B cell (primary cell): ENCODE data around the gene CCDC39. TPM values are rescaled to one million over a fixed set of nuclear protein-coding genes. Genes with fewer than 3 reads are reported as not detected.
"Not testable (repeated sequence)": the region's sequence is repeated elsewhere in the genome, so short reads cannot be mapped to it uniquely, and the experiment has no call there.

Experiments
- ATAC-seq: fragments of 200-7000 bp; cut with Tn5 transposase; one replicate; pipeline ENCODE4 v1.10.0; 2021; ENCODE audit warnings: low read depth, mild to moderate bottlenecking, moderate number of reproducible peaks, moderate library complexity
- CTCF ChIA-PET: fragments of 350-600 bp; sonication (Branson Sonifier 250); formaldehyde crosslinking; loops from one replicate; lab custom pipeline; 2021; ENCODE audit warnings: antibody characterized with exemption, inconsistent platforms; lab: Charles Lee
- POLR2A ChIA-PET: fragments of 350-600 bp; sonication (Branson Sonifier 250); formaldehyde crosslinking; loops from one replicate; lab custom pipeline; 2021; ENCODE audit warnings: antibody characterized with exemption; lab: Charles Lee
- DNase-seq: peaks from one replicate; pipeline ENCODE4 v3.0.0; 2013
- H2AFZ ChIP-seq: 2 replicates; pipeline ENCODE4 v1.6.1; 2012; ENCODE audit warnings: mild to moderate bottlenecking, low read depth, low read length; ENCODE audit not compliant: insufficient read depth, poor library complexity, severe bottlenecking
- H3K27ac ChIP-seq, 2 donors: 1 replicate in 1 of 2; 2 replicates in 1 of 2; pipeline ENCODE4 v1.5.1; 2012 to 2013; ENCODE audit warnings: low read length in 2 of 2, mild to moderate bottlenecking in 2 of 2, moderate library complexity in 1 of 2
- H3K27me3 ChIP-seq, 4 experiments: fragments of 200-600 bp in 1 of 4; sonication (generic) in 1 of 4; replicated peaks in 1 of 4; 1 replicate in 2 of 4; 2 replicates in 2 of 4; pipeline versions ENCODE4 v1.6.1 to v1.7.0; 2013 to 2016; ENCODE audit warnings: low read length in 3 of 4, mild to moderate bottlenecking in 2 of 4, mixed read lengths in 1 of 4, moderate library complexity in 1 of 4; ENCODE audit not compliant: insufficient read depth in 4 of 4, control insufficient read depth in 3 of 4; ENCODE audit errors: control extremely low read depth in 1 of 4
- H3K36me3 ChIP-seq, 2 experiments: replicated peaks in 1 of 2; 1 replicate in 1 of 2; 2 replicates in 1 of 2; pipeline versions ENCODE4 v1.6.1 to v1.7.1; 2013; ENCODE audit warnings: low read length in 1 of 2; ENCODE audit not compliant: insufficient read depth in 2 of 2, control insufficient read depth in 1 of 2; ENCODE audit errors: control extremely low read depth in 1 of 2, extremely low read depth in 1 of 2
- H3K4me1 ChIP-seq, 2 donors: fragments of 200-600 bp in 1 of 2; sonication (generic) in 1 of 2; 1 replicate in 1 of 2; 2 replicates in 1 of 2; pipeline versions ENCODE4 v1.5.1 to v1.6.1; 2013 to 2017; ENCODE audit warnings: low read length in 2 of 2; ENCODE audit not compliant: control insufficient read depth in 2 of 2, insufficient read depth in 2 of 2
- H3K4me2 ChIP-seq: replicated peaks from 2 replicates; pipeline ENCODE3; 2012; ENCODE audit warnings: mild to moderate bottlenecking, low read depth, low read length; ENCODE audit not compliant: poor library complexity, severe bottlenecking
- H3K4me3 ChIP-seq, 5 experiments: fragments of 200-600 bp in 1 of 5; sonication (generic) in 1 of 5; 1 replicate in 3 of 5; 2 replicates in 2 of 5; pipeline versions ENCODE4 v1.5.1 to v1.7.0; 2011 to 2016; ENCODE audit warnings: low read length in 4 of 5, mild to moderate bottlenecking in 4 of 5, low read depth in 2 of 5, control low read depth in 1 of 5, moderate library complexity in 1 of 5; ENCODE audit not compliant: insufficient read depth in 1 of 5; ENCODE audit errors: control extremely low read depth in 1 of 5, extremely low read depth in 1 of 5
- H3K79me2 ChIP-seq: fragments of 200-600 bp; sonication (generic); one replicate; pipeline ENCODE4 v1.6.0; 2016; ENCODE audit warnings: low read length; ENCODE audit not compliant: control insufficient read depth, insufficient read depth
- H3K9ac ChIP-seq: fragments of 200-600 bp; sonication (generic); 2 replicates; pipeline ENCODE4 v1.6.1; 2017; ENCODE audit warnings: mild to moderate bottlenecking, low read length, moderate library complexity
- H3K9me3 ChIP-seq, 3 donors: one replicate each; pipeline versions ENCODE4 v1.6.1 to v1.7.1; 2013; ENCODE audit warnings: low read length in 2 of 3; ENCODE audit not compliant: control insufficient read depth in 2 of 3, insufficient read depth in 1 of 3; ENCODE audit errors: control extremely low read depth in 1 of 3
- H4K20me1 ChIP-seq: 2 replicates; pipeline ENCODE4 v1.6.0; 2012; ENCODE audit warnings: mild to moderate bottlenecking, low read length; ENCODE audit not compliant: insufficient read depth, control insufficient read depth, poor library complexity, severe bottlenecking
- H3K27ac Mint-ChIP-seq: one replicate; pipeline ENCODE4 v1.8.0; 2021; ENCODE audit warnings: mixed read lengths
- H3K27me3 Mint-ChIP-seq: one replicate; pipeline ENCODE4 v1.8.0; 2021; ENCODE audit warnings: mixed read lengths
- H3K4me1 Mint-ChIP-seq: one replicate; pipeline ENCODE4 v1.8.0; 2021; ENCODE audit warnings: mixed read lengths
- H3K4me3 Mint-ChIP-seq: one replicate; pipeline ENCODE4 v1.8.0; 2021; ENCODE audit warnings: mixed read lengths
- H3K9me3 Mint-ChIP-seq: one replicate; pipeline ENCODE4 v1.8.0; 2022; ENCODE audit warnings: mixed read lengths; ENCODE audit not compliant: insufficient read depth
- CTCF ChIP-seq: fragments of 200-600 bp; IDR thresholded peaks from one replicate; pipeline ENCODE4 v1.8.0; 2022; ENCODE audit warnings: antibody characterized with exemption, mild to moderate bottlenecking
- EZH2 ChIP-seq: IDR thresholded peaks from 2 replicates; pipeline ENCODE4 v1.6.1; 2012; ENCODE audit warnings: borderline replicate concordance, low read depth, mild to moderate bottlenecking, moderate library complexity, low read length; ENCODE audit not compliant: insufficient read depth, poor library complexity, severe bottlenecking
- WGBS: methylation state at CpG from one replicate; pipeline ENCODE4 v1.1.5; 2013; ENCODE audit warnings: missing lambda C conversion rate; ENCODE audit not compliant: insufficient coverage; 5-methylcytosine and 5-hydroxymethylcytosine counted together
- intact Hi-C: fragments of 100-400 bp; cut with micrococcal nuclease; formaldehyde crosslinking; loops from one replicate; pipeline ENCODE4 v1.10.0; 2022
- polyA plus RNA-seq: library from polyadenylated mRNA; depleted of rRNA; stranded (reverse); fragments of >200 nt; gene quantifications from 2 replicates; pipeline ENCODE4 v1.2.3, GENCODE V29; 2012
- total RNA-seq, 2 donors: library from RNA; stranded (reverse); fragments of 120-200 nt in 1 of 2; gene quantifications; 1 replicate in 1 of 2; 2 replicates in 1 of 2; pipeline versions ENCODE4 v1.2.3 to v1.2.4, GENCODE V29; 2013 to 2022

The CCDC39 gene
- total and polyA plus RNA-seq, 2 donors (not counting 1 experiment from before 2014, with no cell fraction given) = not detected

DNA sequence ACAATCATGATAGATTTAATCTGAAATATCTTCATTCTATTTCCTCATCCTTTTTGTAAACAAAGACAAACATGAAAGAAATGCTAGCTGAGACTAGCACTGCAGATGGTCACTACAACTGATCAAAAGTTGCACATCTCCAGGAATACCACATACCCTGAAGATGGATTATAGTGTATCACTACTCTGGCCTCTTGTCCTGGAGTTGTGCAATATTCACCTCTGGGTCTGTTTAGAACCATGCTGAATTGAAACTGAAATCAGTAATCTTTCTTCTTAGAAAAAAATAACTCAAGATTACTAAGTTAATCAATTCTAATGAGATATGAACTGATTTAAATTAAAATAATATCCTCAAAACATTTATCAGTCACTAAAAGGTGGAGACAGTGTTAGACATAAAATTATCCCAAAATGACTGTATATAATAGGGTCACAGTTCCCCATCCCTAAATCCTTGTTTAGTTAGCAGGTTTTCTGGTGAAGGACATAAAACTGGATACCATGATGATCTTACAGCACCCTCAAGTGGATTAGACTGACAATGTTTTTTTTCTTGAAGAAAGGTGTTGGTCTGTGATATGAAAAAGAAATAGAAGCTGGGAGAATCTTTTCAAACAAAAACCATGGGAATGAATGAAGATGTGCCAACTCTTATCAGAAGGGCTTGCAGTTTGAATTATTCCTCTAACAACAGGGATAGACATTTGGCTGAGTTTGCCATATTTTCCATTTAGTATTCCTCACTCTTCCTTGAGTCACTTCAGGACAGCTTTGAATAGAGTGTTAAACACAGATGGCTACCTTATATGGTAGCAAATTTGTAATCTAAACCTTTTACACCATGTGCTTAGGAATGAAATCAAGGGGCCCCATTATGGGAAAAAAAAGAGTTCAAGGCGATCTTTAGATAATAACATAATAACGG is 84.4 kb downstream of the CCDC39 start:
- no peak overlapping the region for H3K4me3 ChIP-seq
- Mint-ChIP-seq H3K9me3 (no peaks in the 10 kb centered on the region), H3K4me1 (no peaks in the 10 kb centered on the region), H3K27ac (no peak overlapping the region), H3K27me3 (peaks cover 62% of the 10 kb centered on the region), H3K4me3 (no peak overlapping the region)
- no peaks in the 10 kb centered on the region for H3K4me1 ChIP-seq
- DNase-seq (no peak), ATAC-seq (no peak)
- no peaks in the 10 kb centered on the region for H4K20me1 ChIP-seq
- no peak overlapping the region for H3K27ac ChIP-seq
- H3K4me2 ChIP-seq = no peak overlapping the region
- WGBS = no CpG with 5 or more reads among the region's 2 CpGs
- POLR2A ChIA-PET = no interaction called here
- peaks cover 0 to 16% (median 4%) of the 10 kb centered on the region in 4 experiments for H3K27me3 ChIP-seq
- H3K79me2 ChIP-seq = no peaks in the 10 kb centered on the region
- H3K9me3 ChIP-seq = peaks cover 0 to 8% (median 0%) of the 10 kb centered on the region in 3 donors
- no peak overlapping the region for H2AFZ ChIP-seq
- TF ChIP-seq CTCF (no peak), EZH2 (no peak)
- intact Hi-C loops = no loop called here
- no peaks in the 10 kb centered on the region for H3K36me3 ChIP-seq
- H3K9ac ChIP-seq = no peak overlapping the region
- CTCF ChIA-PET = no interaction called here

GRCh38 chr3:180593631-180594030 is 85.7 kb downstream of the CCDC39 start:
- no CpG with 5 or more reads among the region's 7 CpGs for WGBS

More at GRCh38 chr3:180593631-180594030, 85.7 kb downstream of the CCDC39 start:
- H3K9ac ChIP-seq, DNase-seq, POLR2A ChIA-PET, ATAC-seq, CTCF ChIA-PET, H3K36me3 ChIP-seq, H3K4me3 ChIP-seq, H2AFZ ChIP-seq, H3K79me2 ChIP-seq, H3K9me3 Mint-ChIP-seq, H3K27ac Mint-ChIP-seq, H3K9me3 ChIP-seq, H3K4me1 Mint-ChIP-seq, intact Hi-C loops, H3K4me1 ChIP-seq, H3K4me2 ChIP-seq, H4K20me1 ChIP-seq, H3K27ac ChIP-seq, H3K4me3 Mint-ChIP-seq: not testable (repeated sequence)
- peaks cover 67% of the 10 kb centered on the region for H3K27me3 Mint-ChIP-seq
- H3K27me3 ChIP-seq = peaks cover 0 to 21% (median 9%) of the 10 kb centered on the region in 4 experiments
